GM21390 (cell line): Measurements from ENCODE around the gene NRXN2.

ENCODE experiments used
- ATAC-seq: cut with Tn5 transposase; IDR thresholded peaks from one replicate; pipeline ENCODE4 v1.9.1; 2021; ENCODE audit not compliant: unreplicated experiment

Gene NRXN2

GRCh38 chr11:64632237-64632636 lies 90.8 kb downstream of the NRXN2 start:
- ATAC-seq: no peak

- ATAC-seq: no peak
Measured at GRCh38 chr11:64631675-64632074, 91.3 kb downstream of the NRXN2 start.

- ATAC-seq: no peak
Measured at GRCh38 chr11:64629796-64630562, 93.0 kb downstream of the NRXN2 start.

GRCh38 chr11:64629103-64629502 lies 93.9 kb downstream of the NRXN2 start:
- no peak for ATAC-seq

- ATAC-seq: no peak
Measured at GRCh38 chr11:64628596-64628995, 94.4 kb downstream of the NRXN2 start.

GRCh38 chr11:64627371-64627770 lies 95.6 kb downstream of the NRXN2 start:
- no peak for ATAC-seq

GRCh38 chr11:64626637-64627036 lies 96.4 kb downstream of the NRXN2 start:
- no peak for ATAC-seq

- ATAC-seq: no peak
Measured at GRCh38 chr11:64624883-64625481, 98.0 kb downstream of the NRXN2 start.

GRCh38 chr11:64622681-64623080 lies 100.3 kb downstream of the NRXN2 start:
- ATAC-seq: no peak

- no peak for ATAC-seq
Measured at GRCh38 chr11:64621283-64622019, 101.5 kb downstream of the NRXN2 start.

GRCh38 chr11:64620381-64620971 lies 102.5 kb downstream of the NRXN2 start:
- no peak for ATAC-seq

- no peak for ATAC-seq
Measured at GRCh38 chr11:64619811-64620380, 103.1 kb downstream of the NRXN2 start.

GRCh38 chr11:64619196-64619595 lies 103.8 kb downstream of the NRXN2 start:
- ATAC-seq: no peak

- no peak for ATAC-seq
Measured at GRCh38 chr11:64616817-64617216, 106.2 kb downstream of the NRXN2 start.

- no peak for ATAC-seq
Measured at GRCh38 chr11:64614917-64615316, 108.1 kb downstream of the NRXN2 start.

- ATAC-seq: no peak
Measured at GRCh38 chr11:64613648-64614047, 109.3 kb downstream of the NRXN2 start.

GRCh38 chr11:64611869-64612646 lies 110.9 kb downstream of the NRXN2 start:
- ATAC-seq: no peak

GRCh38 chr11:64611176-64611575 lies 111.8 kb downstream of the NRXN2 start:
- ATAC-seq: no peak

GRCh38 chr11:64610596-64610995 lies 112.4 kb downstream of the NRXN2 start:
- no peak for ATAC-seq

GRCh38 chr11:64609436-64610047 lies 113.5 kb downstream of the NRXN2 start:
- ATAC-seq: no peak
